HEK293T (cell line): ENCODE results near the gene HSDL1.

ENCODE experiments used
- ARNT ChIP-seq: fragments of 450-650 bp; IDR thresholded peaks from 2 replicates; pipeline ENCODE4 v1.6.1; 2017; ENCODE audit warnings: mild to moderate bottlenecking
- FOXK2 ChIP-seq: fragments of 450-650 bp; IDR thresholded peaks from 2 replicates; pipeline ENCODE4 v1.6.1; 2016; ENCODE audit warnings: mild to moderate bottlenecking
- HDGF ChIP-seq: fragments of 450-650 bp; IDR thresholded peaks from 2 replicates; pipeline ENCODE4 v1.6.1; 2017; ENCODE audit warnings: antibody characterized with exemption, borderline replicate concordance
- NFRKB ChIP-seq: fragments of 450-650 bp; IDR thresholded peaks from 2 replicates; pipeline ENCODE4 v1.6.1; 2016; ENCODE audit warnings: mild to moderate bottlenecking, moderate library complexity
- SP1 ChIP-seq: fragments of 450-650 bp; IDR thresholded peaks from 2 replicates; pipeline ENCODE4 v1.6.1; 2017
- SUZ12 ChIP-seq: fragments of 450-650 bp; IDR thresholded peaks from 2 replicates; pipeline ENCODE4 v1.6.1; 2016; ENCODE audit warnings: mild to moderate bottlenecking

- no peak for TF ChIP-seq FOXK2
- TF ChIP-seq SUZ12, result no peak
- no peak for TF ChIP-seq ARNT
- no peak for TF ChIP-seq HDGF
- no peak for TF ChIP-seq SP1
- no peak for TF ChIP-seq NFRKB
Measured at GRCh38 chr16:84086341-84086740, 58.6 kb downstream of the HSDL1 start.
